ENCODE data around the gene LIF.

DNA sequence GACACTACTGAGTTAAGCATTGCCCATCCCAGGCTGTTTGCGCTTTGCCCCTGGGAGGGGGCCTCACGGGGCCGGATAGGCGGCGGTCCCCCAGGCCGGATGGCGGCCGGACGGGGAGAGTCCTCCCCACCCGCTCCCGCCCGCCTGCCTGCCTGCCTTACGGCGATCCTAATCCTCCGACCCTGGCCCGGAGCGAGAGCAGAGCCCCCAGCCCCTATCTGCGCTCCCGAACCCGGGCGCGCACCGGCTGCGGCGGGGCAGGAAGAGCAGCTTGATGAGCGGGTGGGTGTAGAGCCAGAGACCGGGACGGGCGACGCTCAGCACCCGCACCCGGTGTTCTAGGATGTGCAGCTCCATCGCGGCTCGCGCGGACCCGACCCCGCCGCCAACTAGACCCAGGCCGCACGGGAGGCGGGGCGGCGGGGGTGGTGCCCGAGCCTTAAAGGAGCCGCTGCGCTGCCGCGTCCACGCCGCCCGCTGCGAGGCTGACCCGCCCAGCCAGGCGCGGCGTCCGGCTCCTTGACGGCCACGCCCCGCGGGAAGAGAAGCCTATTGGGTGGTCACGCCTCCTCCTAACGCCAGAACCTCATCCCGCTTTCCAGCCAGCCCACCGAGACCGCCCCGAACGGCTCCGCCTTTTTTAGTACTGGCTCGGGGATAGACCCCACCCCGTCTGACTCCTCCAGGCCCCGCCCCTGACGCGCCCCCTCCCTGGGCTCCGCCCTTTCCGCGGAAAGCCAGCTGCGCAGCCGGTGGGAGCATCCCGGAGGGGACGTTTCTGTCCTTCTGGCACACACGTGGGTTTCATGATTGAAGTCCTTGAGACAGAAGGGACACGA is 42.8 kb upstream of the LIF start, which contains the start of gene CASTOR1:
- TF ChIP-seq, protein P1, sequence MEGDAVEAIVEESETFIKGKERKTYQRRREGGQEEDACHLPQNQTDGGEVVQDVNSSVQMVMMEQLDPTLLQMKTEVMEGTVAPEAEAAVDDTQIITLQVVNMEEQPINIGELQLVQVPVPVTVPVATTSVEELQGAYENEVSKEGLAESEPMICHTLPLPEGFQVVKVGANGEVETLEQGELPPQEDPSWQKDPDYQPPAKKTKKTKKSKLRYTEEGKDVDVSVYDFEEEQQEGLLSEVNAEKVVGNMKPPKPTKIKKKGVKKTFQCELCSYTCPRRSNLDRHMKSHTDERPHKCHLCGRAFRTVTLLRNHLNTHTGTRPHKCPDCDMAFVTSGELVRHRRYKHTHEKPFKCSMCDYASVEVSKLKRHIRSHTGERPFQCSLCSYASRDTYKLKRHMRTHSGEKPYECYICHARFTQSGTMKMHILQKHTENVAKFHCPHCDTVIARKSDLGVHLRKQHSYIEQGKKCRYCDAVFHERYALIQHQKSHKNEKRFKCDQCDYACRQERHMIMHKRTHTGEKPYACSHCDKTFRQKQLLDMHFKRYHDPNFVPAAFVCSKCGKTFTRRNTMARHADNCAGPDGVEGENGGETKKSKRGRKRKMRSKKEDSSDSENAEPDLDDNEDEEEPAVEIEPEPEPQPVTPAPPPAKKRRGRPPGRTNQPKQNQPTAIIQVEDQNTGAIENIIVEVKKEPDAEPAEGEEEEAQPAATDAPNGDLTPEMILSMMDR (IDR thresholded peaks at IDR 0.05), result peak in 1 of 3 donors; percentile 27
- TF ChIP-seq POLR2A (IDR thresholded peaks at IDR 0.05), result peak; percentile 79
